ENCODE data around the gene IPCEF1. TPM values are rescaled to one million over a fixed set of nuclear protein-coding genes. Genes with fewer than 3 reads are reported as not detected.
"Not testable (repeated sequence)": the region's sequence is repeated elsewhere in the genome, so short reads cannot be mapped to it uniquely, and the experiment has no call there.

Gene IPCEF1
- total RNA-seq, 1 experiment from 2014 or later = 0.13 TPM

- in situ Hi-C loops (cut with HindIII; ENCODE audit: low pct_unique_long_range_greater_than_20kb, low sequenced_read_pairs) = no loop called here
- no peak for DNase-seq (ENCODE audit: low read depth, low spot score)
Observed at GRCh38 chr6:154223296-154223695, 133.3 kb downstream of the IPCEF1 start.

GRCh38 chr6:154222716-154223115 lies 133.9 kb downstream of the IPCEF1 start:
- in situ Hi-C loops (cut with HindIII; ENCODE audit: low pct_unique_long_range_greater_than_20kb, low sequenced_read_pairs) = no loop called here
- DNase-seq (ENCODE audit: low read depth, low spot score) = no peak

- in situ Hi-C loops (cut with HindIII; ENCODE audit: low pct_unique_long_range_greater_than_20kb, low sequenced_read_pairs) = no loop called here
- no peak for DNase-seq (ENCODE audit: low read depth, low spot score)
Observed at GRCh38 chr6:154219250-154219649, 137.4 kb downstream of the IPCEF1 start.

GRCh38 chr6:154218787-154219186 lies 137.8 kb downstream of the IPCEF1 start:
- in situ Hi-C loops (cut with HindIII; ENCODE audit: low pct_unique_long_range_greater_than_20kb, low sequenced_read_pairs) = no loop called here
- no peak for DNase-seq (ENCODE audit: low read depth, low spot score)

GRCh38 chr6:154218301-154218700 lies 138.3 kb downstream of the IPCEF1 start:
- no peak for DNase-seq (ENCODE audit: low read depth, low spot score)
- in situ Hi-C loops (cut with HindIII; ENCODE audit: low pct_unique_long_range_greater_than_20kb, low sequenced_read_pairs) = no loop called here

- DNase-seq (ENCODE audit: low read depth, low spot score) = no peak
- in situ Hi-C loops (cut with HindIII; ENCODE audit: low pct_unique_long_range_greater_than_20kb, low sequenced_read_pairs) = no loop called here
Observed at GRCh38 chr6:154213782-154214181, 142.8 kb downstream of the IPCEF1 start.

GRCh38 chr6:154210678-154211077 lies 145.9 kb downstream of the IPCEF1 start:
- in situ Hi-C loops (cut with HindIII; ENCODE audit: low pct_unique_long_range_greater_than_20kb, low sequenced_read_pairs) = no loop called here
- DNase-seq (ENCODE audit: low read depth, low spot score) = no peak

- DNase-seq (ENCODE audit: low read depth, low spot score) = no peak
- in situ Hi-C loops (cut with HindIII; ENCODE audit: low pct_unique_long_range_greater_than_20kb, low sequenced_read_pairs) = no loop called here
Observed at GRCh38 chr6:154209555-154209954, 147.0 kb downstream of the IPCEF1 start.

- no peak for DNase-seq (ENCODE audit: low read depth, low spot score)
- in situ Hi-C loops (cut with HindIII; ENCODE audit: low pct_unique_long_range_greater_than_20kb, low sequenced_read_pairs) = no loop called here
Observed at GRCh38 chr6:154206996-154207395, 149.6 kb downstream of the IPCEF1 start.

GRCh38 chr6:154206141-154206540 lies 150.5 kb downstream of the IPCEF1 start:
- DNase-seq (ENCODE audit: low read depth, low spot score) = no peak
- in situ Hi-C loops (cut with HindIII; ENCODE audit: low pct_unique_long_range_greater_than_20kb, low sequenced_read_pairs) = no loop called here

- DNase-seq (ENCODE audit: low read depth, low spot score) = no peak
- in situ Hi-C loops (cut with HindIII; ENCODE audit: low pct_unique_long_range_greater_than_20kb, low sequenced_read_pairs) = no loop called here
Observed at GRCh38 chr6:154202958-154203357, 153.6 kb downstream of the IPCEF1 start.

- in situ Hi-C loops (cut with HindIII; ENCODE audit: low pct_unique_long_range_greater_than_20kb, low sequenced_read_pairs) = no loop called here
- DNase-seq (ENCODE audit: low read depth, low spot score) = no peak
Observed at GRCh38 chr6:154202339-154202738, 154.3 kb downstream of the IPCEF1 start.

- DNase-seq (ENCODE audit: low read depth, low spot score); in situ Hi-C loops (cut with HindIII; ENCODE audit: low pct_unique_long_range_greater_than_20kb, low sequenced_read_pairs): not testable (repeated sequence)
Observed at GRCh38 chr6:154201688-154202087, 154.9 kb downstream of the IPCEF1 start.

GRCh38 chr6:154197196-154197860 lies 159.3 kb downstream of the IPCEF1 start:
- in situ Hi-C loops (cut with HindIII; ENCODE audit: low pct_unique_long_range_greater_than_20kb, low sequenced_read_pairs) = no loop called here
- DNase-seq (ENCODE audit: low read depth, low spot score) = no peak

- no peak for DNase-seq (ENCODE audit: low read depth, low spot score)
- in situ Hi-C loops (cut with HindIII; ENCODE audit: low pct_unique_long_range_greater_than_20kb, low sequenced_read_pairs) = no loop called here
Observed at GRCh38 chr6:154196333-154196885, 160.2 kb downstream of the IPCEF1 start.

- in situ Hi-C loops (cut with HindIII; ENCODE audit: low pct_unique_long_range_greater_than_20kb, low sequenced_read_pairs) = no loop called here
- no peak for DNase-seq (ENCODE audit: low read depth, low spot score)
Observed at GRCh38 chr6:154187714-154188113, 168.9 kb downstream of the IPCEF1 start.

GRCh38 chr6:154187203-154187602 lies 169.4 kb downstream of the IPCEF1 start:
- in situ Hi-C loops (cut with HindIII; ENCODE audit: low pct_unique_long_range_greater_than_20kb, low sequenced_read_pairs) = no loop called here
- DNase-seq (ENCODE audit: low read depth, low spot score) = no peak

GRCh38 chr6:154179434-154179833 lies 177.2 kb downstream of the IPCEF1 start:
- in situ Hi-C loops (cut with HindIII; ENCODE audit: low pct_unique_long_range_greater_than_20kb, low sequenced_read_pairs) = no loop called here
- no peak for DNase-seq (ENCODE audit: low read depth, low spot score)

- in situ Hi-C loops (cut with HindIII; ENCODE audit: low pct_unique_long_range_greater_than_20kb, low sequenced_read_pairs); DNase-seq (ENCODE audit: low read depth, low spot score): not testable (repeated sequence)
Observed at GRCh38 chr6:154172393-154172792, 184.2 kb downstream of the IPCEF1 start.
